Stimulated activated naive CD4-positive, alpha-beta T cell (primary cell): Measurements from ENCODE around the gene IL36A.

Source experiments
- DNase-seq, 6 experiments: peaks; one replicate each; lab custom pipeline; 2025; lab: John Stamatoyannopoulos, UW

IL36A gene, protein sequence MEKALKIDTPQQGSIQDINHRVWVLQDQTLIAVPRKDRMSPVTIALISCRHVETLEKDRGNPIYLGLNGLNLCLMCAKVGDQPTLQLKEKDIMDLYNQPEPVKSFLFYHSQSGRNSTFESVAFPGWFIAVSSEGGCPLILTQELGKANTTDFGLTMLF

DNA sequence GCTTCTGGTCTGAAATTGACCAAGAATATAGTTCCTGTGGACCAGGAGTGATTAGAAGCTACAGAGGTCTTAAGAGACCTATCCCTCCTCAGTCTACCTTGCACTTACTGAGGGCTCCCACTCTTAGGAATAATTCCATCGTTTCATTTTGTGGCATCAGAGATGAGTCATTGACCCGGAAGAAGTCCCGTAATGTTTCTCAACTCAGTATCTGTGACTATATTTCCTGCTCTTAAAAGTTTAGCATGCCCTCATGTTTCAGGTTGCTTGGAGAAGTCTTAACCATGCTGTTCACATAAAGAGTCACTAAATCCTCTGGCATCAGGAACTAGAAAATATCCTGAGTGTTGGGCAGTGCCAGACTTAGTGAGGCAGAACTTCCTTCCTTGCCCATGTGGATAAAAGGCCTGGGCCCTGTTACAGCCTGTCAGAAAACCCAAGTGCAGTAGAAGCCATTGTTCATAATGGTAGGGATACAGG lies at the start of gene IL36A:
IL36A (plus strand) TSS at position 430 of the 480 bp plus-strand sequence. CDS start 413 bp downstream, outside the sequence.
- DNase-seq, result no peak

DNA sequence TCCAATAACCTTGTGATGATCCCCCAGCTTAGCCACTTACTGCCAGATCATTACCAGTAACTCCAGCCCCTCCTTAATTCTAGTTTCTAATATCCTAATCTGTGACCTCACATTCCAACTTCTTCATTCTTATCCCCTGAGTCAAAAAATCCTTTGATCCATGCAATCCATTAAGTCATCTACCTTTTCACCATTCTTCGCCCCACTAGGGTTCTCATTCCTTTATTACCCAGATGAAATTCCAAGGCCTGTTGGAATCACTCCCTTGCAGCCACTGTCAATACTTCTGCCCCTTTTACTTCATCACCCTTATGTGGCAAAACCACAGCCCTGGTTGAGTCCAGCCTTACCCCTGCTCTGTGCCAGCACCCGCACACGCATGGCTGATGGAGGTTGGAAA lies 47.7 kb upstream of the IL36A start:
- no peak for DNase-seq

DNA sequence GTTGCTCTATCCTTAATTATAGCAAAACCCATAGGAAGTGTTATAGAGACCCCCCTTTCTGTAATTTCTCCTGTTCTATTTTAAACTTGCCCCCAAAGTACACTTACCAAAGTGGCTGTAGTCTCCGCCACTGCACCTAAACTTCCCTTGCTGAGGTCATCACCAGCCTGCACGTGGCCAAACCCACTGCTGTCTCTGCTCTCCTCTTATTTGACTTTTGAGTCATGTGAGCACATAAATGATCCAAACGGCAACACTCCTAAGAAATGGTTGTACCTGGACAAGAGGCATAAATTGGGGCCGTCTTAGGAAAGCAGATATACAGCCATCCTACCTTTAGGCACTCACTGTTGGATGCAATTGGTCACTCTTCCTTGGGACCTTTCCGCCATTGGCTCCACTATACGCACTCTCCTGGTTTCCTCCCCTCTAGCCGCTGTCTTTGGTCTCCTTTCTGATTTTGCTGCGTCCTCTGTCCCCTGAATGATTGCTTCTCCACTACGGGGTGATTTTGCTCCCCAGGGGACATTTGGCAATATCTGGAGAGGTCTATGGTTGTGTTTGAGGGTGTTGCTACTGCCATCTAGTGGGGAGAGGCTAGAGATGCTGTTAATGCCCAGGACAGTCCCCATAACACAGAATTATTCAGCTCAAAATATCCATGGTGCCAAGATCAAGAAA lies 46.7 kb upstream of the IL36A start:
- DNase-seq, result peak in 5 of 6 experiments; percentile 4 to 52 (median 14)

DNA sequence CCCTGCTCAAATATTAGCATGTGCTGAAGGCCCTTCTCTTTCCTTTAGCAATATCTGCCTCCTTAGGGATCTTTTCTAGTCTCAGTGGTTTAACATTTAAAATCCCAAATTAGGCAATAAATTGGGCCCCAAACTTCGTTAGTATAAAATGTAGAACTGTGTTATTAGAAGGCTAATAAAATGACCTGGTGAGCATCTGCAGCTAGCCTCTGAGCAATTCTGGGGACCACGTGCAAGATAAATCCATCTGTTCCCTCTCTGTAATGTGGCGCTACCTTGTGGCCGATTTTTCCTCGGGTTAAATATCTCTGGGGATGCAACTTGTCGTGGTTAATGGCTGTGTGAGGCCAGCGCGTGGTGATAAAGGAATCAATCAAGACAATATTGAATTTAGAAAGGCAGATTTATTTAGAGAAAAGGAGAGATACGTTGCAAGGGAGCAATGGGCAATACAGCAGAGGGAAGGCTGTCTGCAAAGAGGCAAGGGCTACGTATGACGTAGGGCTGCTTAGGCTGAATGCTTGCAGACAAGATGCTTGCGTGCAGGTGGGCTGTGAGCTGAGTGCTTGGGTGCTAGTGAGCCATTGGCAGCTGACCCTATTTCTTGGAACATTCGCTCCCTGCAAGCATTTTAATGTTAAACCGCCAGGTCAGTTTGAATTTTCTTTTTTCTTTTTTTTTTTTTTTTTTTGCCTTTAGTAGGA lies 46.0 kb upstream of the IL36A start:
- no peak for DNase-seq

DNA sequence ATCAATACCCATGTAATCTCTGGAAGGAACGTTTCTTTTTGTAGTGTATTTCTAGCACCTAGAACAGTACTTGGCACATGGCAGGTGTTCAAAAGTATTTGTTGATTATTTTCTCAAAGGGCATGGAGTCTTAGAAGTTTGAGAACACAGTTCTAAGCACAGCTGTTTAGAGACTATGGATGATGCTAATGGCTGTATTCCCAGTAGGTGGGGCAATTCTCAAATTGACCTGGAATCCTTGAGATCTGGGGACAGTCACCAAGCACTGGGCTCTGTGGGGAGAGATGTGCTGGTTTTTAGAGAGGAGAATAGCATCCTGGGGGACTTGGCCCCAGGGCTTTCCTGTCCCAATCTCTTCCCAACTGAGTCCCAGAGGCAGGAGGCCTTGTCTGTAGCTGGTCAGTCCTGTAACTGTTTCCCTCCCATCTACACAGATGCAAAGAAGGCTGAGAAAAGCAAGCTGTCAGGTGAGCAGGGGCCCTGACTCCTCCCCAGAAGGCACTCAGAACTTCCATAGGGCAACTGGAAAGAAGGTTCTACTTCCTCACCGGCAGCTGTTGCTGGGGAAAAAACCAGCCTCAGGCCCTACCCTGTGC lies 44.9 kb upstream of the IL36A start:
- no peak for DNase-seq

DNA sequence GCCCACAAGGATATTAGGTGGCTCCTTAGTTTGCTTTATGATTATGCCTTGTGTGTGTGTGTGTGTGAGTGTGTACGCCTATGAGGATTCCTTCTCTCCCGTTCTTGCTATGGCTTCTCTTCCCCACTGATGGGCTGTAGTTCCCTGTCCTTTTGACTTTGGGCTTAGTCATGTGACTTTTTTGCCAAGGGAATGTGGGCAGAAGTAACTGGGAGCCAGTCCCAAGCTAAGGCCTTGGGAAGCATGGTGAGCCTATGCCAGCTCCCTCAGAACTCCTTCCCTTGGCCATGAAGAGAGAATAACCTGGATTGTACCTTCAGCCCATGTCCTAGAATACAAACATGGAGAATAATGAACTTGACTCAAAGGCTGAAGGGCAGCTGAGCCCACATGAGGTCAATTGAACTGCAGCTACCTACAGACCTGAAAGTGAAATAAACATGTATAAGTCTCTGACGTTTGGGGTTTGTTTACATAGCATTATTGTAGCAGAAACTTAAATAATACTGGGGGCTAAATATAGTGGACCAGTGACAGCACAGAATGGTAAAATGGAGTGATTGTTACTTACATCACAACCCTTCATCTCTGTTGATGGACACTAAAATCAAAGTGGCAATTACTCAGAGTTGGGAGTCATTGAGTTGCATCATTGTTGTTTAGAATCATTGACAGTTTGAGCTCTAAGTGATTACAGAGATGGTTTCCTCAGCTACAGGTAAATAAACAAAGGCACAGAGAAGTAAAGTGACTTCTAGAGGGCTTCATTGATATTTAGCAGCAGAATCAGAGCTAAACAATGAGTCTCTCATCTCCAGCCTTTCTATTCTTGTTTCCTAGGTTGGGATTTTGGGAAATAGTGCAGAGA lies 42.7 kb upstream of the IL36A start:
- no peak for DNase-seq

DNA sequence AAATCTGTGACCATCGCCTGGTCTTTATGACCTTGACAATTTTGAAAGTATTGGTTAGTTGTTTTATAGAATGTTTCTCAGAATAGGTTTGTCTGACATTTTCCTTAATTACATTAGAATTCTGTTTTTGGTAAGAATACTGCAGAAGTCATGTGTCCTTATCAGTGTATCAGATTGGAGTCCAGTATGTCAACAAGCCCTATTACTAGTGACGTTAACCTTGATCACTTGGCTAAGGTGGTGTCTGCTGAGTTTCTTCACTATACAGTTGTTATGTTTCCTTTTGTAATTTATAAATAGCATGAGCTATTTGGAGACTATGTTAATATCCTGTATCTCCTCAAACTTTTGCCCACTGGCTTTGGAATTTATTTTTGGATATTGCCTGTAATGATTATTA lies 38.2 kb upstream of the IL36A start:
- DNase-seq, result no peak

DNA sequence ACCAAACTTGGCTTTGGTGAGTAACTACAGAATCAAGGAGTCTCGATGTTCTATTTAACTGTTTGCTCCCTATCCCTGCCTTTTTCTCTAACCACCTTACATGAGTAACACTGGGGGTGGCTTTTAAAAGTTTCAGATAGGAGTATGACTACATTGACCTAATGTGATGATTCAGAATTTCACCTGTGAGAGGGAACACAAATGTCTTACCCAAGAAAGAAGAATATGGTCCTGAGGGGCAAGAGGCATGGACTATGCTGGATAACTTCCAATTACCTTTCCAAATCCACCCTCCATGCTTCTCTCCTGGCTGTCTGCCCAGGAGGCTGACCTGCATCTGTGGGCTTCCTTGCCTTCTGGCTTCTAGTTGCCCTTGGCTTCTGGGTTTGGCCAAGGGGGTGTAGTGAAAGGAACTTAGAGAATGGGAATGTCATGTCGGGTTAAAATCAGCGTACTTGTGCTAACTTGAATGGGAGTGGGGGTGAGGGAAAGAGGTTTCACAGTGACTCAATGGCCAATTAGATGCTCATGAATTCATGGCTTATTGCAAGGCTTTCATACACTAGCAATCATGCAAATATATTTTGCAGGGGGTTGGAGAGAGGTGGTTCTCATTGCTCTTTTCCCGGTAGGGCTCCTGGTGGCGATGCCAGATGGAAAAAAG lies 32.7 kb upstream of the IL36A start:
- no peak for DNase-seq

DNA sequence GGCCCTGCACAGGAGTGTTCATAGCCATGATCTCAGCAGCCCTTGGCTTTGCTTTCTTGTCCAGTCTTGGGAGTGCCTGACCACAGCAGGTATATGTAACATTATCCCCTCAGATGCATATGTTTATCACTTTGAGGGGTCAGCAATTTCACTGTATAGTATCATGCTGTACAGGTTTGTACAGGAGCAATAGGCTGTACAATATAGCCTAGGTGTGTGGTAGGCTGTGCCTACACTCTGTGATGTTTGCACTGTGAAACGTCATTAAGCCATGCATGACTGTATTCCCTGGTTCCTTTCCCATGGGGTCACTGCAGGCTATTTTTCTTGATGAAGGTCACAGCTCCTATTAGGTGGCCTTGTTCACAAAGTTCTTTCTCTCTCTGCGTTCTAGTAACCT lies 32.1 kb upstream of the IL36A start:
- no peak for DNase-seq

DNA sequence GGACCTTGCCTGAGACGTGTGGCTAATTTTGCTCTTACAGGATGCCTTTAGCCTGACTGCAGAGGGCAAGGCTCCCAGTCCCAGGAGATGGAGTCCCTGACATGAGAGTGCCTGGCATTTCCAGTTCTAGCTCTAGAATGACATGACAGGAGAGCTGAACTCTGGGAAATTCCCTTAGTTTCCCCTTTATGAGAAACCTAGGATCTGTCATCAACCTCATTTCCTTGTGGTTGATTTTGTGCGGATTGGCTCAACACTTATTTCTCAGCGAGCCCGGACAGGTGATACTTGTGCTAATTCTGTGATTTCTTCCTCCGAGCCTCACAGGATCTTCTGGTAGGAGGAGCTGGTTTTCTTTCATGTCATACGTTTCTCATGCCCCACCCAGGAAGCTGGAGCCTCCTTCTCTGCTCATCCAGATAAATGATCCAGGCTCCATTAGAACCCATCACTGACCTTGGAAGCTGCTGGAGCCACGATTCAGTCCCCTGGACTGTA lies 27.7 kb upstream of the IL36A start, which contains the start of gene IL36G:
IL36G (plus strand) TSS at position 448 of the 498 bp plus-strand sequence. CDS start 633 bp downstream, outside the sequence.
- no peak for DNase-seq

DNA sequence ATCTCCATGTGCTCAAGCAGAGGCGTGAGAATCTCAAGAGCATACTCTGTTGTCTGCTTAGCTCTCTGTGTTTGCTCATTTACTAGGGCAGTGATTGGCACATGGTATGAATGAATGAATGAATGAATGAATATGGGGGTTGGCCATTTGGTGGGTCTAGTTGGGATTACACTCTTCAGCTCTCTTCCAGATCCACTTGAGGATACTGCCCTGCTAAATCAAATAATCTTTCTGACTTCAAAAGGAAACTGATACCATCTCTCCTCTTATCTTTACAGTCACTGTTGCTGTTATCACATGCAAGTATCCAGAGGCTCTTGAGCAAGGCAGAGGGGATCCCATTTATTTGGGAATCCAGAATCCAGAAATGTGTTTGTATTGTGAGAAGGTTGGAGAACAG lies 25.5 kb upstream of the IL36A start:
- DNase-seq, result no peak

DNA sequence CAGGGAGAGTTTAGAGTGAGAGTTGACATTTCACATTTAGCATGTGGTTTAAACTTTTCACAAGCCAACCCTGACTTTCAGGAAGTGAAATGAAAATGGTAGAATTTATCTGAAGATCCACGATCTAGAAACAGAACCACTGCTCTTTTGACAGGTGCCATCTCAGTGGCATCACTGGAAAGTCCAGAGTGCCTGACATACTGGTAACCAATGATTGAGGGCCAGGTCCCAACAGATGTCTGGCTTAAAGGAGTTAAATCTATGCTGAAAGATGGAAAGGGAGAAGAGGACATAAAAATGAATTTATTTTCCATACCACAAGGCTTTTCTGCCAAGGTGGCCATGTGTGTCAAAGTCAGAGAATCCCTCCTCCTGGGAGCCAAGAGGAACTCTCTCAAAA lies 24.7 kb upstream of the IL36A start:
- DNase-seq, result peak in 1 of 6 experiments; percentile 14

DNA sequence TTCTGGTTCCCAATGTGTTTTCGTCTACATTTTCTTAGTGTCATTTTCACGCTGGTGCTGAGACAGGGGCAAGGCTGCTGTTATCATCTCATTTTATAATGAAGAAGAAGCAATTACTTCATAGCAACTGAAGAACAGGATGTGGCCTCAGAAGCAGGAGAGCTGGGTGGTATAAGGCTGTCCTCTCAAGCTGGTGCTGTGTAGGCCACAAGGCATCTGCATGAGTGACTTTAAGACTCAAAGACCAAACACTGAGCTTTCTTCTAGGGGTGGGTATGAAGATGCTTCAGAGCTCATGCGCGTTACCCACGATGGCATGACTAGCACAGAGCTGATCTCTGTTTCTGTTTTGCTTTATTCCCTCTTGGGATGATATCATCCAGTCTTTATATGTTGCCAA lies 20.2 kb upstream of the IL36A start:
- DNase-seq, result peak in 5 of 6 experiments; percentile 6 to 68 (median 53)

DNA sequence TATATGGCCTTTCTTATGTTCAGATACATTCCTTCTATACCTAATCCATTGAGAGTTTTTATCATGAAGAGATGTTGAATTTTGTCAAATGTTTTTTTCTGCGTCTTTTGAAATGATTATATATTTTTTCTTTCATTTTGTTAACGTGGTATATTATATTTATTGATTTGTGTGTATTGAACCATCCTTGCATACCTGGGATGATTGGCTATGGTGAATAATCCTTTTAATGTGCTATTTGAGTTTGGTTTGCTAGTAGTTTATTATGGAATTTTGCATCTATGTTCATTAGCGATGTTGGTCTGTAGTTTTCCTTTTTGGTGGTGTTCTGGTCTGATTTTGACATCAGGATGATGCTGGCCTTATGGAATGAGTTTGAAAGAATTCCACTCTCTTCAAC lies 15.6 kb upstream of the IL36A start:
- DNase-seq, result no peak

DNA sequence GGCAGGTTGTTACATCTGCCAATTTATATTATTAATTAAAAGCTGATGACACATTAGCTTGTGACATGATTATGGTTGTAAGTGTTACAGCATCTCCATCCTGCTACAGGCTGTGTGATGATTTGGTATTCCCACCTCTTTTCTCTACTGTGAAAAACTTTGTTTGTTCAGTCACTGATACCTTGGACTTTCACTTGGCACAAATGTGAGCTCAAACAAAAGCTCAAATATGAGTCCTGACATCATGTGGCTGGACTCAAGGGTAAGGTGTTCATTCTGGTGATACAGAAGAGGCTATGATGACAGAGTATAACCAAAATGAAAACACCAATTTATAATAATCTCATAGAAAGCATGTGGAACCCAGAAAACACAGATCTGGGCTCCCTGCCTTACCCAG lies 11.4 kb upstream of the IL36A start:
- no peak for DNase-seq

DNA sequence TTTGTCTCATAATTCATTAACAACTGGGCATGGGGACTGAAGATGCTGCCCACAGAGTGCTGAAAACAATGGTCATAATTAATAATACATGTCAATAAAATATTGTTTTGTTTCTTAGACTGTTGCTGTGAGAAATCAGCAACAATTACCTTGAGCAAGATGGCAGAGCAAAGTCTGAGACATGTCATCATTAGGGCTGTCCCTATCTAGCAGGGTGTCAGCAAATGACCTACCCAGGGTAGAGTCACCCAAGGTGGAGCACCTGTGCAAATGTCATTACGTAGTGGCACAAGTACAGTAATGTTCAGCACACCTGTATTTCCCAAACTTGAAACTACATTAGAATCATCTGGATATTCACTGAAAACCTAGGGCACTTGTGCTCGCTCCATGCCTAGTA lies 10.6 kb upstream of the IL36A start:
- DNase-seq, result no peak

DNA sequence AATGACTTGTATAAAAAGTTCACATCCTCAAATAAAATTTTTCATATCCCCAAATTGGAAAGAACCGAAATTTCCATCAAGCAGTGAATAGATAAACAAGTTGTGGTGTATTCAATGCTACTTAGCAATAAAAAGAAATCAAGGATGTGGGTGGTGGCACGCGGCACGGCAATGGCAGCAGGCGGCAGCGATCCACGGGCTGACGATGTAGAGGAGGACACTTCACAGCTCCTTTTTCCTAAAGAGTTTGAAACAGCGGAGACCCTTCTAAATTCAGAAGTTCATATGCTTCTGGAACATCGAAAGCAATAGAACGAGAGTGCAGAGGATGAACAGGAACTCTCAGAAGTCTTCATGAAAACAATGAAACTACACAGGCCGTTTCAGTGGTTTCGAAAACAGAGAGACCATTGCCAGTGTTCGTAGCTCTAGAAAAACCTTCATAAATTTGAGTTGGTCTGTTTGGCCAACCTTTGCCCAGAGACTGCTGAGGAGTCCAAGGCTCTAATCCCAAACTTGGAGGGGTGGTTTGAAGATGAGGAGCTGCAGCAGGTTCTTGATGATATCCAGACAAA lies 9.8 kb upstream of the IL36A start:
- DNase-seq, result peak in 5 of 6 experiments; percentile 2 to 40 (median 17)

DNA sequence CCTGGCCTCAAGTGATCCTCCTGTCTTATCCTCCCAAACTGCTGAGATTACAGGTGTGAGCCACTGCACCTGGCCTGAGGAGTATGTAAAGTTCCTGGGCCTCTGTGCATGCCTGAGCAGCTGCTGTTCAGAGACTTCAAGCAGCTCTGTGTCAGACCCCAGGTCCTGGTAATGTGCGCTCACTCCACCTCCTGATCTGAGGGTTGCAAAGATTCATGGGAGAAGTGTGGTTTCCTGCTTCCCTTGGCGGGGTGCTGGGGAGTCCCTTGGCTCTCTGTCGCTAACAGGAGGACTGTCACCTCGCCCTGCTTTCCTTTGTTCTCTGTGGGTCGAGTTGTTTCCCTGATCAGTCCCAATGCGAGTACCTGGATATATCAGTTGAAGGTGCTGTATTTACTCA lies 8.6 kb upstream of the IL36A start:
- peak; percentile 56 to 89 (median 82) for DNase-seq

DNA sequence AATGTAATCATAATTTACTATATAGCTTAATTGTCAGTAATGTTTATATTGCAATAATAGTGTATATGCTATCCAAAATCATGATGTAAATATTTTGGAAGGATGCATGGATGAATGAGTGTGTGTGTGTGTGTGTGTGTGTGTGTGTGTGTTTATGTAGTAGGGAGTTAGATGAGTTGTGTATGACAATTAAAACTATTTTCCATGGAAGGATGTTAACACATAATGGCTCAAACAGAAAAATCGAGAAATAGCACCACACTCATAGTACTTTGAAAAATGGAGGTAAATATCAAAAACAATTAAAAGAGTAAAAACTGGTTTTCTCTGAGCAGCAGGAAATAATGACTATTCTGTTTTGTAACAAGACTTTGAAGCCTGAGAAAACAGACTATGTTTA lies 8.1 kb upstream of the IL36A start:
- peak in 2 of 6 experiments; percentile 31 to 52 for DNase-seq

DNA sequence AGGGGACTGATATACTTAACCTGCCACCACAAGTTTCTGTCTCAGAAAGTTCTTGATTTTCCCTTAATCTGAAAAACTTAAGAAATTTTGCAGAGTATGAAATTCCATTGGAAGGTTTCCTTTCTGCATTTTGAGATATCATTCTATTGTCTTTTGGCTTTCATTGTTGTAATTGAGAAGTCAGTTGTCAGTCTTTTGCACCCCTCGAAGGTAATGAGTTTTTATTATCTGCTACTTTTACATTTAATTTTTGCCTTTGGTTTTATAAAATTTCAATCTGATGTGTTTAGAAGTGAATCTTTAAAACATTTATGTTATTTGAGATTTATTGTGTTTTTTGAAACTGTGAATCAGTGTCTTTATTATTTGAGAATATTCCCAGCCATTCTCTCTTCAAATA lies 4.8 kb upstream of the IL36A start:
- DNase-seq, result no peak

DNA sequence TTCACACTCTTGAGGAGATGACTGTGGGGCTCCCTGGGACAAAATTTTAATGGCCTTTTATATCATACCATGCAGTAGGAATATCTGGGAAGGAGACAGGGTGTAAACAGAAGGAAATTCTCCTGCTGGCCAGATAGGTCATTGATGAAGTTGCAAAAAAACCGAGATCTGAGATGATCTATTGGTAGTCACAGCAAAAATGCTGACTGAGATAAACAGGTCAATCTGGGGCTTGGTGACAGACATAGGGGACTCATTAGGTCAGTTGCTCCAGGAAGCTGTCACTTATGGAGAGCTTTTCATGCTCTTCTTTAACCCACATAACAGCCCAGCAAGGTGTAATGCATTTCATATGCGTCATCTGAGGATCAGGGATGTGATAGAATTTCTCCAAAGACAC lies 2.6 kb upstream of the IL36A start:
- no peak for DNase-seq
